OCI-LY7 (cell line): Measurements from ENCODE around the gene PCTP. TPM values are rescaled to one million over a fixed set of nuclear protein-coding genes. Genes with fewer than 3 reads are reported as not detected.

Experiments
- BruUV-seq: library from RNA; stranded (reverse); fragments of 400-500 nt; replicated peaks from 2 replicates; lab custom pipeline; 2021; lab: Mats Ljungman, UMichigan
- CTCF ChIA-PET: fragments of 300-600 bp; sonication (Branson Sonifier 250); formaldehyde crosslinking; loops from one replicate; lab custom pipeline; 2022; ENCODE audit warnings: antibody characterized with exemption; ENCODE audit not compliant: unreplicated experiment; lab: Charles Lee
- POLR2A ChIA-PET: fragments of 300-600 bp; sonication (Branson Sonifier 250); formaldehyde crosslinking; loops from one replicate; lab custom pipeline; 2022; ENCODE audit warnings: antibody characterized with exemption; lab: Charles Lee
- DNase-seq: peaks from one replicate; pipeline ENCODE4 v3.0.0-alpha.2; 2015; ENCODE audit warnings: low spot score
- H2AFZ ChIP-seq: fragments of 200-600 bp; sonication (generic), shearing (Covaris generic); 2 replicates; pipeline ENCODE4 v1.6.1; 2014; ENCODE audit warnings: mild to moderate bottlenecking, antibody characterized with exemption, low read length, moderate library complexity
- H3K27ac ChIP-seq: fragments of 200-600 bp; sonication (generic); 2 replicates; pipeline ENCODE4 v1.5.1; 2014; ENCODE audit warnings: mixed run types, low read depth, mild to moderate bottlenecking, moderate library complexity, low read length, inconsistent platforms; ENCODE audit not compliant: poor library complexity, severe bottlenecking
- H3K36me3 ChIP-seq: fragments of 200-600 bp; sonication (generic); 2 replicates; pipeline ENCODE4 v1.6.1; 2014; ENCODE audit warnings: mild to moderate bottlenecking, antibody characterized with exemption, low read length, moderate library complexity, mixed read lengths; ENCODE audit not compliant: insufficient read depth
- H3K4me1 ChIP-seq: fragments of 200-600 bp; sonication (generic); 2 replicates; pipeline ENCODE4 v1.5.1; 2014; ENCODE audit warnings: mild to moderate bottlenecking, low read length; ENCODE audit not compliant: insufficient read depth, poor library complexity, severe bottlenecking
- H3K4me2 ChIP-seq: fragments of 200-600 bp; sonication (generic); 2 replicates; pipeline ENCODE4 v1.6.1; 2014; ENCODE audit warnings: mild to moderate bottlenecking, low read length
- H3K4me3 ChIP-seq: fragments of 200-600 bp; sonication (generic); 2 replicates; pipeline ENCODE4 v1.5.1; 2014; ENCODE audit warnings: mild to moderate bottlenecking, low read depth, low read length; ENCODE audit not compliant: poor library complexity, severe bottlenecking
- H3K79me2 ChIP-seq: fragments of 200-600 bp; sonication (generic); 2 replicates; pipeline ENCODE4 v1.6.1; 2016; ENCODE audit warnings: low read depth, mild to moderate bottlenecking, low read length, moderate library complexity, mixed read lengths; ENCODE audit not compliant: insufficient read depth
- H3K9me2 ChIP-seq: fragments of 200-600 bp; sonication (generic); 2 replicates; pipeline ENCODE4 v1.6.1; 2016; ENCODE audit warnings: mild to moderate bottlenecking, low read length, mixed read lengths; ENCODE audit not compliant: insufficient read depth
- H3K9me3 ChIP-seq: fragments of 200-600 bp; sonication (generic); 2 replicates; pipeline ENCODE4 v1.6.1; 2014; ENCODE audit warnings: mild to moderate bottlenecking, mixed run types, low read length, mixed read lengths
- H4K20me1 ChIP-seq: fragments of 200-600 bp; sonication (generic); 2 replicates; pipeline ENCODE4 v1.6.1; 2014; ENCODE audit warnings: mild to moderate bottlenecking, antibody characterized with exemption, low read length, moderate library complexity, mixed read lengths; ENCODE audit not compliant: insufficient read depth
- EZH2phosphoT487 ChIP-seq: fragments of 200-600 bp; sonication (generic); IDR thresholded peaks from 2 replicates; pipeline ENCODE4 v1.6.1; 2018; ENCODE audit warnings: low read depth, borderline replicate concordance, mild to moderate bottlenecking, mixed run types, antibody characterized with exemption, low read length, moderate library complexity, mixed read lengths
- intact Hi-C: fragments of 100-400 bp; cut with micrococcal nuclease; formaldehyde crosslinking; loops from one replicate; pipeline ENCODE4 v1.10.0; 2022; ENCODE audit not compliant: unreplicated experiment
- total RNA-seq, 2 experiments: library from RNA; depleted of rRNA in 1 of 2; stranded (reverse); fragments of >200 nt in 1 of 2; shearing (Covaris generic) in 1 of 2; gene quantifications; 2 replicates each; pipeline ENCODE4 v1.2.3, GENCODE V29; 2014 to 2022
- TF ChIP-seq, protein P1 (sequence below): fragments of 200-600 bp; sonication (generic); conservative IDR thresholded peaks from 2 replicates; pipeline ENCODE4 v1.5.1; 2014; ENCODE audit warnings: mild to moderate bottlenecking, antibody characterized with exemption, low read length, moderate library complexity, mixed read lengths

Gene PCTP
- total RNA-seq, 2 experiments from 2014 or later = 6.1 to 9.4 TPM

DNA sequence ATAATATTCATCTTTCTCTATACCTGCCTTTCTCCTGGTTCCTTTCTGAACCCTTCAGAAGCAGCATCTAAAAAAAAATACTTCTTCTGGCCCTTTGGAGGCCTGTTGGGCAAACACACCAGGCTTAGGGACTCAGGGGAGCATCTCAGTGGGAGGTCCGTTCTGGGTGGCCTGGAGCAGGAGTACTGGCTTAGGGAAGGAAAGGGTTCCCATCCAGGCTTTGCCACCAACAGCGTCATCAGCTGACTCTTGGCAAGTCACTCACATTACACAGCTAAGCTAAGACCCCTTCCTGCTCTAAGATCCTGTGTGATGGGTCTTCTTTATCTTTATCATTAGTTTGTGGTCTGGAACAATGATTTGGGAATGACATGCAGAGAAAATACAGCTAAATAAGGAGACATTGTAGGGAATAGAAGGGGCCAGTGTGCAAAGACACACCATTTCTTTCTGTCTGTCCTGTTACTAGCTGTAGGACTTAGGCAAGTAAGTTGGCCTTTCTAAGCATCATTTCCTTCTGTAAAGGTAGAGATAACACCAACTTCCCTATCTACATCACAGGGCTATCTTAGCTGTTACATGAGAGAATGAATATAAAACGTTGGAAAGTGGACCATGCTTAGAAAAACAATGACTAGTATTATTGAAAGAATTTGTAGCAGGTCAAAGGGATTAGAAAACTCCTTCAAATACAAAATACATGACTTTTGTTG, 9.9 kb downstream of the PCTP start:
- no peaks in the 10 kb centered on the region for H3K79me2 ChIP-seq
- no peaks in the 10 kb centered on the region for H3K36me3 ChIP-seq
- ChIA-PET CTCF (no interaction called here), POLR2A (no interaction called here)
- H2AFZ ChIP-seq = no peak overlapping the region
- no peaks in the 10 kb centered on the region for H3K9me2 ChIP-seq
- H3K27ac ChIP-seq = no peak overlapping the region
- no peaks in the 10 kb centered on the region for H3K9me3 ChIP-seq
- intact Hi-C loops = no loop called here
- BruUV-seq = no TSS peak
- no peak for TF ChIP-seq EZH2phosphoT487
- TF ChIP-seq, protein P1, sequence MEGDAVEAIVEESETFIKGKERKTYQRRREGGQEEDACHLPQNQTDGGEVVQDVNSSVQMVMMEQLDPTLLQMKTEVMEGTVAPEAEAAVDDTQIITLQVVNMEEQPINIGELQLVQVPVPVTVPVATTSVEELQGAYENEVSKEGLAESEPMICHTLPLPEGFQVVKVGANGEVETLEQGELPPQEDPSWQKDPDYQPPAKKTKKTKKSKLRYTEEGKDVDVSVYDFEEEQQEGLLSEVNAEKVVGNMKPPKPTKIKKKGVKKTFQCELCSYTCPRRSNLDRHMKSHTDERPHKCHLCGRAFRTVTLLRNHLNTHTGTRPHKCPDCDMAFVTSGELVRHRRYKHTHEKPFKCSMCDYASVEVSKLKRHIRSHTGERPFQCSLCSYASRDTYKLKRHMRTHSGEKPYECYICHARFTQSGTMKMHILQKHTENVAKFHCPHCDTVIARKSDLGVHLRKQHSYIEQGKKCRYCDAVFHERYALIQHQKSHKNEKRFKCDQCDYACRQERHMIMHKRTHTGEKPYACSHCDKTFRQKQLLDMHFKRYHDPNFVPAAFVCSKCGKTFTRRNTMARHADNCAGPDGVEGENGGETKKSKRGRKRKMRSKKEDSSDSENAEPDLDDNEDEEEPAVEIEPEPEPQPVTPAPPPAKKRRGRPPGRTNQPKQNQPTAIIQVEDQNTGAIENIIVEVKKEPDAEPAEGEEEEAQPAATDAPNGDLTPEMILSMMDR = no peak
- H3K4me1 ChIP-seq = peaks cover 6% of the 10 kb centered on the region
- DNase-seq = no peak
- no peaks in the 10 kb centered on the region for H4K20me1 ChIP-seq
- H3K4me2 ChIP-seq = no peak overlapping the region
- H3K4me3 ChIP-seq = no peak overlapping the region

DNA sequence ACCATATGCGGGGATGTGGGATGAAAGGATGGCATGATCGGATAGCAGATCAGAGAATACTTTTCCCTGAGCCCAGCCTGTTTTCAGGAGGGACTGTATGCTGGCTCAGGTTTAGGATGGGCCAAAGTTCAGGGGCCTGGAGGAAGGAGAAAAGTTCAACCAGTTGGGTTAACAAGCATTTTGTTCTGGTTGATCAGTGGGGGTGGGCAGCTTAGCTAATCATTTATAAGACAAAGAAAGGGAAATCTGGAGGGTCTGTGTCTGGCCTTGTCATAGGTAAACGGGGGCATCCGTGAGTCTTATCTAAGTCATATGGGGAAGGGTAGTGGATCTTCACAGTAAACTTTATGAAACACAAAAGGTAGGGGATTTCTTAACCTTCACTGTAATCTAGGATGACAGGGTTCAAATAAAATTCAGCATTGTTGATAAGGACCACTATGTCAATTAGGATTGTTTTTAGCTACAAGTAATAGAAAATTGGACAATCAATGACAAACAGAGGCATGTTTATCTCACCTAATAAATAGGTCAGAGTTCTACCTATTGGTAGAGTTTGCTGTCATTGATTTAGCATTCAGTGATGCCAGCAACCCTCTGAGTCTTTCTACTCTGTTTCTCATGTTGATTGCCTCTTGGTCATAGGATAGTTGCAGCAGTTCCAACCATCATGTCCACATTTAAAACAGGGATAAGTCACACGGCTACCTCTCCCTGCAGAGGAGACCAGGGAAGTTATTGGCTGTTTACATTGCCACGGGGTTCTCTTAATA, 11.4 kb downstream of the PCTP start:
- Histone ChIP-seq H3K4me1 (peaks cover 6% of the 10 kb centered on the region), H3K79me2 (no peaks in the 10 kb centered on the region), H3K9me3 (no peaks in the 10 kb centered on the region), H4K20me1 (no peaks in the 10 kb centered on the region), H2AFZ (no peak overlapping the region), H3K4me2 (no peak overlapping the region), H3K4me3 (no peak overlapping the region), H3K36me3 (no peaks in the 10 kb centered on the region), H3K27ac (no peak overlapping the region), H3K9me2 (no peaks in the 10 kb centered on the region)
- TF ChIP-seq, protein P1 = no peak
- TF ChIP-seq EZH2phosphoT487 = no peak
- ChIA-PET CTCF (no interaction called here), POLR2A (interaction anchor here (0.8 kb wide), 1 partner anchor 154 kb away, joined by 3 read pairs; no protein-coding TSS in a partner anchor)
- intact Hi-C loops = no loop called here
- no peak for DNase-seq
- no TSS peak for BruUV-seq

GRCh38 chr17:55763856-55764255, 13.0 kb downstream of the PCTP start:
- no peak overlapping the region for H2AFZ ChIP-seq
- H3K4me2 ChIP-seq = no peak overlapping the region
- H3K36me3 ChIP-seq = no peaks in the 10 kb centered on the region
- H4K20me1 ChIP-seq = no peaks in the 10 kb centered on the region
- no peaks in the 10 kb centered on the region for H3K9me2 ChIP-seq
- no peak overlapping the region for H3K4me3 ChIP-seq
- no peak for DNase-seq
- POLR2A ChIA-PET = no interaction called here
- no TSS peak for BruUV-seq
- H3K4me1 ChIP-seq = peaks cover 6% of the 10 kb centered on the region
- H3K9me3 ChIP-seq = no peaks in the 10 kb centered on the region
- no peak for TF ChIP-seq EZH2phosphoT487
- TF ChIP-seq, protein P1 = no peak
- CTCF ChIA-PET = no interaction called here
- H3K27ac ChIP-seq = no peak overlapping the region
- H3K79me2 ChIP-seq = no peaks in the 10 kb centered on the region
- intact Hi-C loops = no loop called here
